GM19043 (cell line): ENCODE results near the gene ERBB4.
A peak's percentile ranks its signal among the peaks of the same experiment; 100 is the strongest.
"Not testable (repeated sequence)": the region's sequence is repeated elsewhere in the genome, so short reads cannot be mapped to it uniquely, and the experiment has no call there.

Experiments
- ATAC-seq: cut with Tn5 transposase; IDR thresholded peaks from one replicate; pipeline ENCODE4 v1.9.1; 2021; ENCODE audit warnings: low read depth; ENCODE audit not compliant: unreplicated experiment

ERBB4 gene

GRCh38 chr2:212027681-212028628, 510.6 kb downstream of the ERBB4 start:
- ATAC-seq, result no peak

- no peak for ATAC-seq
Observed at GRCh38 chr2:212024040-212024439, 514.6 kb downstream of the ERBB4 start.

- no peak for ATAC-seq
Observed at GRCh38 chr2:212022966-212023365, 515.6 kb downstream of the ERBB4 start.

DNA sequence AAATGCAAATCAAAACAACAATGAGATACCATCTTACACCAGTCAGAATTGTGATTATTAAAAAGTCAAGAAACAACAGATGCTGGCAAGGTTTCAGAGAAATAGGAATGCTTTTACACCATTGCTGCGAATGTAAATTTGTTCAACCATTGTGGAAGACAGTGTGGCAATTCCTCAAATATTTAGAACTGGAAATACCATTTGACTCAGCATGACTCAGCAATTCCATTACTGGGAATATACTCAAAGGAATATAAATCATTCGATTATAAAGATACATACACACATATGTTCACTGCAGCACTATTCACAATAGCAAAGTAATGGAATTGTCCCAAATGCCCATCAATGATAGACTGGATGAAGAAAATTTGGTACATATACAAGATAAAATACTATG, 516.7 kb downstream of the ERBB4 start:
- ATAC-seq, result no peak

DNA sequence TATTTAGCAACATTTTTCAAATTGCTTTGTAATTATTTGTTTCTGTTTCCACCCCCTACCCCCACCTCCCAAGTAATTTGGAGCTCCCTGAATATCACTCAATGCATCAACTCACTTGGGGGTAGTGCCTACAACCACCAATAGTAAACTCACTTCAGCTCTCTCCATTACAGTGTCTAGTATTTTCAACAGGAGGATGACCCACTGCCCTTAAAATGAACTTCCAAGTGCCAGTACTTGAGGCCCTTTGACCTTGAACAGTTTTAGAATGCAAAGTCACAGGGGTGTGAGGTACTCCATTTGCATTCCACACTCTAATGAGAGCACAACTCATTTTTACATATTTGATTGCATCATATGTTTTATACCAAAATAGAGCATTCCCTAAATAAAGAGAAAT, 523.0 kb downstream of the ERBB4 start:
- ATAC-seq, result no peak

GRCh38 chr2:212013626-212014025, 525.0 kb downstream of the ERBB4 start:
- ATAC-seq, result no peak

- not testable (repeated sequence) for ATAC-seq
Observed at GRCh38 chr2:212010305-212010704, 528.3 kb downstream of the ERBB4 start.

DNA sequence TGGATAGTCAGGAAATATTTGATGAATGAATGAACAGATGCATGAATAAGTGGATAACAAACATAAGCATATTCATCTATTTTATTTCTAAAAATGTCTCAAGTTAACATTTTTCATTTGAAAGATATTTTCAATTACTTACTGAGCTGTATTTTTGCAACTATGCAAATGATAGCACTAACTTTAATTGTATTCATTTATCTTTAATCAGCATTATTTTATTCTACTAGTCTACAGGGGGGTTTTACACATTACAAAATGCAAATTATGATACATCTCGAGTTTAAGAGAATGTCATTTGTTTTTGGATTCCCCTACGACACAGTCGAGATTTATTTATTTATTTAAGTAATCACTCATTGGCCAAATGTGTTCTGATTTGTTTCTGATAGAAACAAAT, 530.6 kb downstream of the ERBB4 start:
- no peak for ATAC-seq

DNA sequence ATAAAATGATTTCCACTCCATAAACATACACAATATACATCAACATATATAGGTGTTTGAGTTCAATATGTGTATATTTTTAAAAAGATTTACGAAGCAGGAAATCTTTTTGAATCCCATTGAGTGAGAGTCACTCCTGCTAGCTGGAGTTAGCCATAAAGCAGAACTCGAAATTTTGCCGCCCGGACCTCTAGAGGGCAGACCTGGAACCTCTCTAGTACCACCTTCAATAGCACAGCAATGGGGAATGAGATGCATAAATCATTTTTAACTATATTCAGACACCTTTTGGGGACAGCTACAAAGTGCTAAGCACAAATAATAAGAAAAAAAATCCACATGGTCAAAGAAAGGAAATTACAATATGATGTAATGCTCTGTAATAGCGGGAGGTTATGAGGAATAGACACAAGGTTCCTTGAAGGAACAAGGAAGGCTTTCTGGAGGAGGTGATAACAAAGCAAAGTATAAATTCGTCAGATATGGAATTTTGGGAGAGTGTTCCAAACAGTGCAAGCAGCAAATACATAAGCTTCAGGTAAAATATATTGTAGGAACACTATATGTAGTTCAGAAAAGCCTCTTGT, 533.4 kb downstream of the ERBB4 start:
- peak; percentile 74 for ATAC-seq

DNA sequence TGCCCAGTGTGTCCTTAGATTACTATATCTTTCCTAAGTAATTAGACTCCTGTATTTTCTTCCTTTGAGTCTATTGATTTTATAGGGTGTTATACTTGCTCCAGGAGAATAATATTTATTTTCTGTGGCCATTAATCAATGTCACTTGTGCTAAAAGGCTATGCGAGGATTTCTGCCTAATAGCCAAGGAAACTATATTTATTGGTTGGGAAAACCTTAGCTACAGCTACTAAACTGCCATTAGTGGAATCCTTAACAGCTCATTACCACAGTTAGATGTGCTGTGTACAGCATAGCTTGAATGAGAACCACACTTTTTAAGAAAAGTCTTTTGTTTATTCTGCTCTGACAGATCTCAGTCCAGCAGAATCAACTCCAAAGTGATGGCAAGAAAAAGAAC, 537.3 kb downstream of the ERBB4 start:
- no peak for ATAC-seq

DNA sequence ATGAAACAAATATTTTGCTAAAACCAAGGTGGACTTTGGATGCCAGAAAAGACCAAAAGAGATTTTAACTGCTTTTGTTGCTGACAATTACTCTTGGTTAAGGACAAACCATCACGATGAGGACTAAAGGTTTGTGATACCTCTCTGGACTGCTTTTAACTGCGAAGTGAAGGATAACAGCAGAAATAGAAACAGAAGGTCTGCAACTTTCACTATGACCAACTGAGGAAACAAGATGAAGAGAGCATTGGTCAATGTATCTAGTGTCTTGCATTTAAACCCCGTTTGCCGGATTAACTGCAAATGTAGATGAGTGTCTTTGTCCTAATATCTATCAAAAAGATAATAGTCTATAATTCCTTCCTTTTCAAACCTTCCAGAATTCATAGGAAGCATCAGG, 541.7 kb downstream of the ERBB4 start:
- no peak for ATAC-seq

DNA sequence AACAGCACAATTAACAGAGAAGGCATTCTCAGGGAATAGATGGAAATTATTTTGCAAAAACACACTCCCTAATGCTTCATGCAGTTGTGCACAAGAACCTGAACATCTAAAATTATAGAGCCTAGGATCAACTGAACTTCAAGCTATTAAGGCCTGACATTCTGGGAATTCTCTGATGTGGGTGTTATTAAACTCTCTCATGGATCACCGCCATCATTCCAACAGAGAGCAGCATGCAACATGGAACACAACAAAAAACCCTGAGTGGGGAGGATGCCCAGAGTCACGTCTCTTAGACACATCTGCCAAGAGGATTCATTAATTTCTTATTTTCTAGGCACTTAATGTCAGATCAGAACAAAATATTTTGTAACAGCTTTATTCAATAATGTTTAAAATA, 543.8 kb downstream of the ERBB4 start:
- no peak for ATAC-seq

DNA sequence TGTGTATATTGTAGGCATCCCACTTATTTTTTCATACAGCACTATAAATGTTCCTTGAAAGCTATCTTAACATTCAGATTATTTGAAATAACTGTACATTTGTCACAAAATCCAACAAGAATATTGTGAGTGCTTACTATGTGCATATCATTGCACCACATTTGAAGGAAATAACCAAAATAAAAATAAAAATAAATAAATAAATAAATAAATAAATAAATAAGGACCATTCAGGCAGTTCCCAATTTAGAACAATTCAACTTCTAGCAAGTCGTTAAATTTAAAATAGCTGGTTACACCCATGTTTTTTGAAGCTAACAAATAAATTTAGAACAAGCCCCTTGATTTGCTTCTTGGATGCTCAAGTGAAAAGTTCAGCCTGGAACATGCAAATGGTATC, 548.3 kb downstream of the ERBB4 start:
- ATAC-seq, result no peak

DNA sequence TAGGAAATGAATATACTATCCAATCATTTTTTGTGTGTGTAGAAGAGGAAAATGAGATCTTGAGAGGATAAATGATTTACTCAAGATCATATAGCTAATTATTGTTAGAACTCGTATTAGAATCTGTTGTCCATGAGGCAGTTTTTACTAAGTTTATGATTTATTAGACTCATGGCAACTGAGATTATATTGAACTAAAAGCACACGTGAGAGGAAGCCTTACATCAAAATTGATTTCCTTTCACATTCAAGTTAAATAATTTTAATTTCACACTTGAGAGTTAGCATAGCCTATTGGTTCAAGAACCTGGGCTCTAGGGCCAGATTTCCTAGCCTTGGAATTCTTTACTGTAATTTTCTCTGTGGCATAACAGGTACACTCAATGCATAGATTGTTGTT, 552.3 kb downstream of the ERBB4 start:
- no peak for ATAC-seq

DNA sequence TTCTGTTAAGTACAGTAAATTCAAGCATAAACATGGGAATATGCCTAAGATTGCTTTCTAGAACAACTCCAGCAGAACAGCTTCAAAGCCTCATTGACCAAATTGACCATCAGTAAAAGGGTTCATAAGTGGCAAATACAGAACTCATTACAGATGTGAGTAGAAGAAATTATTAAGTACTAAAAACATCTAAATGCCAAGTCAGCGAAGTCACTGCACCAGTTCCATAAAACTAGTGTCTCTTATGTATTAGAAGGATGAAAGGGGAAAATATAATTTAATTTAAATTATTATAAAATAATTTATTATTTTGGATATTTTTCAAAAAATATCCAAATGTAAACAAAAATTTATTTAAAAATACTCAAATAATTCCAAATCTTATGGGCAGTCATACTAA, 553.2 kb downstream of the ERBB4 start:
- ATAC-seq, result no peak

GRCh38 chr2:211982162-211982561, 556.4 kb downstream of the ERBB4 start:
- no peak for ATAC-seq

- no peak for ATAC-seq
Observed at GRCh38 chr2:211981451-211981850, 557.2 kb downstream of the ERBB4 start.

DNA sequence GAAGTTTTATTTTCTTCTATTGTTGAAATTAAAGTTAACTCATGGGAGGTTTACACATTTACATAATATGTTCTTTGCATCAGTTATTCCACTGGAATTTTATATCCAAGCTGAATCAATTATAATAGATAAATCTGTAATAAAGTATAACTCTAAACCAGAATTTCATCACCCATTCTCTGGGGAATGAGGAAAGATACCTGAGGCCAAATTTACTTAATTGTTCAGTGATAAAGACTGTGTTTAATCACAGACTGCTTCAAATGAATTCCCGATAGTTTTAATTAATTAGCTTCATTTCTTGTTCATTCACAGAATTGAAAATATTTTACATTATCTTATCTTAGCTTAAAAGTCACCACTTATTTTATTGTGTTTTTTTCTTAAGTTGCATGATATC, 562.5 kb downstream of the ERBB4 start:
- no peak for ATAC-seq

DNA sequence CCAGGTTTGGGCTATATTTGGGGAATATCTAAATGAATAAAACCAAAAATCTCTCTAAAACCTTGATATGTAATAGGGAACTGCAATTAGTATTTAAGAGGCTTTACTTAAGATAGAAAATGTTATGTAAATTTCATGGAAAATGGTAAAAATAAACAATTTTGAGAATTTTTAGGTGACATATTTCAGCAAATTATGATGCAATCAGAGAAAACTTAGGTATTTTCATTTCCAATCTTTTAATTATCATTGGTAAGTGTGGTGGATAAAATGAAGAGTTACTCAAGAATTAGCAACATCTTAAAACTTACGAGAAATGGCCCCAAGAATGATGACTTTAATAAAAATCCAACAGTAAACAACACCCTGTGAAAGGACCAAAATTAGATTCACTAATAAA, 571.4 kb downstream of the ERBB4 start:
- no peak for ATAC-seq

DNA sequence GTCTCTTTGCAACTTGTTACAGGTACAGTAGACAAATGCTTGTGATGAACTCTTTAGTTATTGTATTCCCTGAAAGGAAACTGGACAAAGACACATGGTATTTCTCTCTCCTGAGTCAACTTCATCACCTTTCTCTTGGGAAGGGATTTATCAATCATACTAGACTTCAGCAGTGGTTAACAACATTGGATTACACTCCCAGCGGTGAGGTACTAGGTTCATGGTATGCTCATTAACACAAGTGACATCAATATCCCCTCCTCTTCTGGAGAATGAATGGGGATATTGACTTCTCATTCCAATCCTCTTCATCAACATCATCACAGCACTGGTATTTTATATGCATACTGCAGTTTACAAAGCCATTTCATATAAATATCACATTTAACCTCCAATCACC, 574.6 kb downstream of the ERBB4 start:
- no peak for ATAC-seq

DNA sequence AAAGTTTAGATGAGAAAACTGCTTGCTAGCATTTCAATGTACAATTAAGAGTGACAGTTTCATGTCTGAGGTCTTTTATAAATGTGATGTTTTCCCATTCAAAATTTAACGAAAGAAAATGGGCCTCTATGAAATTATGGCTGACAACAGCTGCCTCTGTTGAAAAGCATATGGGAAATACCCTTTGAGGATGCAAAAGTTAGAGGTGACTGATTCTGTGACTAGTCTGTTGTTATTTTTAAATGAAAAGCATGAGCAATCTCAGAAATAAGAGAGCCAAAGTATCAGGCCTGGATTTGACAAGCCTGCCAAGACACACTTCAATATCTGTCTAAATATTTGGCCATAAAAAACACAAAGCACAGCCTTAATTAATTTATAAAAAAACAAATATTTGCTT, 580.8 kb downstream of the ERBB4 start:
- ATAC-seq, result peak; percentile 84

DNA sequence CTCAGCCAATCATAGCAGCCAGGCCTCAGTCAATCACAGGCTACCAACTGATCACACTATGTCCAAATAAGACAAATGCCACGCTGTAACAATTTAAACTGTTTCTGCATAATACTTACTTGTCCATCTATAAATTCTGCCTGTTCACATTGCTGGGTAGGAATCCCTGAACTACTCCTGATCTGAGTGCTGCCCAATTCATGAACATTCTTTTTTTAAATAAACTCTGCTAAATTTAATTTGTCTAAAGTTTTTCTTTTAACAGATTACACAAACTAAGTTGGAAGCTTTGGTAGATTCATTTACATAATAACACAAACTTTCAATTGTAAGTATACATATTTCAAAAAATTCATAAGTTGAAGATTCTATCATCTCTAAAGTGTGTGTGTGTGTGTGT, 583.0 kb downstream of the ERBB4 start:
- ATAC-seq, result no peak
